SU-DHL-6 (cell line): ENCODE measurements around the gene KRT20.

Experiments used
- EZH2phosphoT487 ChIP-seq: fragments of 200-600 bp; sonication (generic), shearing (Covaris generic); conservative IDR thresholded peaks from 2 replicates; pipeline ENCODE4 v1.6.1; 2018; ENCODE audit warnings: mild to moderate bottlenecking, antibody characterized with exemption, low read length, moderate library complexity, mixed read lengths
- TF ChIP-seq, protein P1 (sequence below): fragments of 200-600 bp; sonication (generic); IDR thresholded peaks from one replicate; pipeline ENCODE4 v1.5.1; 2017; ENCODE audit warnings: antibody characterized with exemption, mild to moderate bottlenecking, low read length, moderate library complexity; ENCODE audit not compliant: insufficient read depth, poor library complexity, severe bottlenecking

DNA sequence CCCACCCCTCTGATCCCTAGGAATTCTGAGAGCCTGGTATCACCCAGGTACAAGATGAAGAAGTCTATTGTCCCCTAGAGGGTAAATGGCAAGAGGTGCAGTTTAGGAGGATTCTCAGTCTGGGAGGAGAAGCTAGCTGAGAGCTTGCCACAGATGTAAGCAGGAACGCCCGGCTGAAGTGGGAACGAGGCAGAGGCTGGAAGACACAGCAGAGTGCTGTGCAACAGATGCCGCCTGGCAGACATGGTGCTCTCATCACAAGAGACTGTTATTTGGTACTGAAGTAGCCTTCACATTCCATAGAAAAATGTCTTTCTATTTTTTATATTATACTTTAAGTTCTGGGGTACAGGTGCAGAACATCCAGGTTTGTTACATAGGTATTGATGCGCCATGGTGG lies 20.3 kb upstream of the KRT20 start:
- TF ChIP-seq, protein P1, sequence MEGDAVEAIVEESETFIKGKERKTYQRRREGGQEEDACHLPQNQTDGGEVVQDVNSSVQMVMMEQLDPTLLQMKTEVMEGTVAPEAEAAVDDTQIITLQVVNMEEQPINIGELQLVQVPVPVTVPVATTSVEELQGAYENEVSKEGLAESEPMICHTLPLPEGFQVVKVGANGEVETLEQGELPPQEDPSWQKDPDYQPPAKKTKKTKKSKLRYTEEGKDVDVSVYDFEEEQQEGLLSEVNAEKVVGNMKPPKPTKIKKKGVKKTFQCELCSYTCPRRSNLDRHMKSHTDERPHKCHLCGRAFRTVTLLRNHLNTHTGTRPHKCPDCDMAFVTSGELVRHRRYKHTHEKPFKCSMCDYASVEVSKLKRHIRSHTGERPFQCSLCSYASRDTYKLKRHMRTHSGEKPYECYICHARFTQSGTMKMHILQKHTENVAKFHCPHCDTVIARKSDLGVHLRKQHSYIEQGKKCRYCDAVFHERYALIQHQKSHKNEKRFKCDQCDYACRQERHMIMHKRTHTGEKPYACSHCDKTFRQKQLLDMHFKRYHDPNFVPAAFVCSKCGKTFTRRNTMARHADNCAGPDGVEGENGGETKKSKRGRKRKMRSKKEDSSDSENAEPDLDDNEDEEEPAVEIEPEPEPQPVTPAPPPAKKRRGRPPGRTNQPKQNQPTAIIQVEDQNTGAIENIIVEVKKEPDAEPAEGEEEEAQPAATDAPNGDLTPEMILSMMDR: no peak
- no peak for TF ChIP-seq EZH2phosphoT487
